Keratinocyte (primary cell): ENCODE data around the gene EPHB6. TPM values are rescaled to one million over a fixed set of nuclear protein-coding genes. Genes with fewer than 3 reads are reported as not detected.

Source experiments
- DNase-seq: peaks from one replicate; pipeline ENCODE4 v3.0.0-alpha.2; 2011; ENCODE audit warnings: low read depth, missing footprints, low spot score
- FAIRE-seq: peaks from 2 replicates; lab custom pipeline; 2011; peaks lifted over from hg19 to GRCh38; lab: Jason Lieb, UNC
- H2AFZ ChIP-seq: 2 replicates; pipeline ENCODE4 v1.6.0; 2012; ENCODE audit warnings: low read length, control low read depth, inconsistent platforms; ENCODE audit not compliant: control insufficient read depth
- H3K27ac ChIP-seq: 2 replicates; pipeline ENCODE4 v1.5.1; 2011; ENCODE audit warnings: low read length; ENCODE audit not compliant: control insufficient read depth, insufficient read depth
- H3K27me3 ChIP-seq: 3 replicates; pipeline ENCODE4 v1.6.0; 2011; ENCODE audit warnings: low read length; ENCODE audit not compliant: control insufficient read depth, insufficient read depth; ENCODE audit errors: extremely low read depth
- H3K36me3 ChIP-seq, 2 experiments: 2 replicates in 1 of 2; 3 replicates in 1 of 2; pipeline ENCODE4 v1.5.1; 2011; ENCODE audit warnings: low read length in 2 of 2, mild to moderate bottlenecking in 1 of 2; ENCODE audit not compliant: control insufficient read depth in 2 of 2, insufficient read depth in 2 of 2; ENCODE audit errors: extremely low read depth in 1 of 2
- H3K4me1 ChIP-seq: 3 replicates; pipeline ENCODE4 v1.5.1; 2011; ENCODE audit warnings: low read length; ENCODE audit not compliant: control insufficient read depth, insufficient read depth; ENCODE audit errors: extremely low read depth
- H3K4me2 ChIP-seq: 3 replicates; pipeline ENCODE4 v1.6.0; 2011; ENCODE audit warnings: low read depth, low read length; ENCODE audit not compliant: control insufficient read depth, insufficient read depth; ENCODE audit errors: extremely low read depth
- H3K4me3 ChIP-seq, 3 experiments: fragments of 200-600 bp in 1 of 3; sonication (generic) in 1 of 3; 2 replicates in 2 of 3; 3 replicates in 1 of 3; pipeline ENCODE4 v1.5.1; 2011 to 2016; ENCODE audit warnings: low read length in 3 of 3, mild to moderate bottlenecking in 3 of 3, control low read depth in 2 of 3, inconsistent platforms in 1 of 3, low read depth in 1 of 3, mixed read lengths in 1 of 3, mixed run types in 1 of 3, moderate library complexity in 1 of 3; ENCODE audit not compliant: control insufficient read depth in 2 of 3, insufficient read depth in 2 of 3; ENCODE audit errors: extremely low read depth in 1 of 3
- H3K79me2 ChIP-seq: 2 replicates; pipeline ENCODE4 v1.6.0; 2012; ENCODE audit warnings: low read length; ENCODE audit not compliant: control insufficient read depth, insufficient read depth
- H3K9ac ChIP-seq: 3 replicates; pipeline ENCODE4 v1.6.0; 2011; ENCODE audit warnings: low read length; ENCODE audit not compliant: control insufficient read depth, insufficient read depth; ENCODE audit errors: extremely low read depth
- H3K9me1 ChIP-seq: 3 replicates; pipeline ENCODE4 v1.6.0; 2011; ENCODE audit warnings: low read length; ENCODE audit not compliant: control insufficient read depth, insufficient read depth; ENCODE audit errors: extremely low read depth
- H3K9me3 ChIP-seq: 2 replicates; pipeline ENCODE4 v1.5.1; 2012; ENCODE audit warnings: low read depth, low read length; ENCODE audit not compliant: control insufficient read depth
- H4K20me1 ChIP-seq: 3 replicates; pipeline ENCODE4 v1.6.0; 2011; ENCODE audit warnings: low read length; ENCODE audit not compliant: control insufficient read depth, insufficient read depth; ENCODE audit errors: extremely low read depth
- EZH2 ChIP-seq: IDR thresholded peaks from one replicate; pipeline ENCODE4 v1.6.1; 2012; ENCODE audit warnings: inconsistent platforms, mild to moderate bottlenecking, low read length, moderate library complexity
- dilution Hi-C: fragments of 300-500 bp; cut with MboI; formaldehyde crosslinking; loops from one replicate; pipeline ENCODE4 v1.7.0; 2020; ENCODE audit warnings: low sequenced_read_pairs; ENCODE audit not compliant: extremely low pct_ligation_motif_present
- polyA plus RNA-seq, 5 experiments: library from polyadenylated mRNA; depleted of rRNA in 3 of 5; stranded (reverse) in 3 of 5; stranded (forward) in 1 of 5; unstranded in 1 of 5; fragments of >200 nt; gene quantifications; 1 replicate in 1 of 5; 2 replicates in 3 of 5; 3 replicates in 1 of 5; pipeline versions ENCODE4 v1.2.1 to v1.2.3, GENCODE V29; 2011 to 2012; ENCODE audit warnings: missing spikeins in 2 of 5, low read depth in 1 of 5, low replicate concordance in 1 of 5
- TF ChIP-seq, protein P1 (sequence below), 3 experiments: IDR thresholded peaks in 1 of 3; conservative IDR thresholded peaks in 1 of 3; optimal IDR thresholded peaks in 1 of 3; 2 replicates in 2 of 3; 3 replicates in 1 of 3; pipeline versions ENCODE3 to v1.5.1; 2011; ENCODE audit warnings: low read length in 3 of 3, mild to moderate bottlenecking in 3 of 3, moderate library complexity in 2 of 3, control low read depth in 1 of 3, inconsistent platforms in 1 of 3; ENCODE audit not compliant: insufficient read depth in 2 of 3; ENCODE audit errors: extremely low read depth in 1 of 3

The EPHB6 gene
- polyA plus RNA-seq, 1 donor (not counting 4 experiments of a cell fraction or from before 2014, with no cell fraction given), result 1.9 TPM

DNA sequence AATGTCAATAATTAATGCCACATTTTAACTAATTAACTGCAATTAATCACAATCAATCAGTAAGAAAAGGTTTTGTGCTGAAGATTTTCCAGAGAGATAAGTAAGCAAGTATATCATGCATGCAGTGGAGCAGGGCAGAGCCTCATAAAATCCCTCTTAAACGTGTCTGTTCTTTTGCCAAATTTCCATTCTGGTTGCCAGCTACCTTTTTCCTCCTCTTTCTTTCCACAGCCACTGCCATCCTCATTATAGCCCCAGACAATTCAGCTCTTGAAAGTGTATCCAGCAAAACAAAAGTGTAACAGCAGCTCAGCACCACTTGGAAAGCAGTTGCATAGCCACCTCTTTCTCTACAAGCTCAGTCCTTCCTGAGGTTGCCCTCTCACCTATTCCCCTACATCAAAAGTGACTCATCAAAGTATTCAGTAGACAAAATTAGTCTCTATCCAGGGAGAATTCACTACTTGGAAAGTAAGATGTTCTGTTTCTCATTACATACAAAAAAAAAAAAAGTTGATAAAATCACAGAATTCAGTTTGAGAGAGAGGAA is 26.9 kb upstream of the EPHB6 start:
- dilution Hi-C loops, result no loop called here
- Histone ChIP-seq H3K4me3 (no peak overlapping the region), H3K4me2 (no peak overlapping the region), H3K27ac (no peak overlapping the region), H3K4me1 (no peaks in the 10 kb centered on the region), H3K9me3 (no peaks in the 10 kb centered on the region), H3K79me2 (no peaks in the 10 kb centered on the region), H3K27me3 (no peaks in the 10 kb centered on the region), H3K9ac (no peak overlapping the region), H3K9me1 (no peaks in the 10 kb centered on the region), H2AFZ (no peak overlapping the region), H4K20me1 (no peaks in the 10 kb centered on the region), H3K36me3 (no peaks in the 10 kb centered on the region)
- TF ChIP-seq EZH2, result no peak
- TF ChIP-seq, protein P1, sequence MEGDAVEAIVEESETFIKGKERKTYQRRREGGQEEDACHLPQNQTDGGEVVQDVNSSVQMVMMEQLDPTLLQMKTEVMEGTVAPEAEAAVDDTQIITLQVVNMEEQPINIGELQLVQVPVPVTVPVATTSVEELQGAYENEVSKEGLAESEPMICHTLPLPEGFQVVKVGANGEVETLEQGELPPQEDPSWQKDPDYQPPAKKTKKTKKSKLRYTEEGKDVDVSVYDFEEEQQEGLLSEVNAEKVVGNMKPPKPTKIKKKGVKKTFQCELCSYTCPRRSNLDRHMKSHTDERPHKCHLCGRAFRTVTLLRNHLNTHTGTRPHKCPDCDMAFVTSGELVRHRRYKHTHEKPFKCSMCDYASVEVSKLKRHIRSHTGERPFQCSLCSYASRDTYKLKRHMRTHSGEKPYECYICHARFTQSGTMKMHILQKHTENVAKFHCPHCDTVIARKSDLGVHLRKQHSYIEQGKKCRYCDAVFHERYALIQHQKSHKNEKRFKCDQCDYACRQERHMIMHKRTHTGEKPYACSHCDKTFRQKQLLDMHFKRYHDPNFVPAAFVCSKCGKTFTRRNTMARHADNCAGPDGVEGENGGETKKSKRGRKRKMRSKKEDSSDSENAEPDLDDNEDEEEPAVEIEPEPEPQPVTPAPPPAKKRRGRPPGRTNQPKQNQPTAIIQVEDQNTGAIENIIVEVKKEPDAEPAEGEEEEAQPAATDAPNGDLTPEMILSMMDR (optimal IDR thresholded peaks at IDR 0.05 in 1 of 3, IDR thresholded peaks at IDR 0.05 in 1 of 3, conservative IDR thresholded peaks at IDR 0.05 in 1 of 3; ENCODE audit: extremely low read depth in 1 of 3, insufficient read depth in 2 of 3, low read length in 3 of 3), result no peak
- DNase-seq (no peak), FAIRE-seq (no peak)

DNA sequence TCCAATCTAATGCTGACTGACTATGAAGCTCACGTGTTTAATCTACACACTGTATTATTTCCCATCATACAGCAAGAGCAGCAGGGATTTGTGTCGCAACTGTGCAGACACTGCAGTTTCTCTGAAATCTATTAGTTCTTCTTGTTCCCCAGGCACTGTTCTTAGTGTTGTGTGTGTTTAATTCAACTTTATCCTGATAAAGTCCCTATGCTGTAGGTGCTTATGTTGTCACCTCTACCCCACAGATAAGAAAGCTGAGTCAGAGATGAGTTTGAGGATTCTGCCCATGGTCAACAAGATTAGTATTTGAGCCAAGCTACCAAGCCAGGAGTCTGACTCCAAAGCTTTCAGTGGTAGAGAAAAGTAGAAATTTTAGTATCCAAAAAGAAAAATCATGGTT is 22.5 kb upstream of the EPHB6 start:
- no peak for DNase-seq
- Histone ChIP-seq H3K9me1 (no peaks in the 10 kb centered on the region), H3K27ac (no peak overlapping the region)

More for the DNA sequence above, 22.5 kb upstream of the EPHB6 start:
- Histone ChIP-seq H3K4me1 (no peaks in the 10 kb centered on the region), H3K9ac (no peak overlapping the region), H2AFZ (no peak overlapping the region), H3K4me2 (no peak overlapping the region), H3K27me3 (no peaks in the 10 kb centered on the region), H3K79me2 (no peaks in the 10 kb centered on the region), H3K4me3 (no peak overlapping the region), H3K36me3 (no peaks in the 10 kb centered on the region), H4K20me1 (no peaks in the 10 kb centered on the region), H3K9me3 (no peaks in the 10 kb centered on the region)
- no peak for FAIRE-seq
- dilution Hi-C loops, result no loop called here
- TF ChIP-seq, protein P1 (optimal IDR thresholded peaks at IDR 0.05 in 1 of 3, IDR thresholded peaks at IDR 0.05 in 1 of 3, conservative IDR thresholded peaks at IDR 0.05 in 1 of 3; ENCODE audit: extremely low read depth in 1 of 3, insufficient read depth in 2 of 3, low read length in 3 of 3), result no peak
- TF ChIP-seq EZH2, result no peak
